ENCODE data around the gene SULT1A3.
"Not testable (repeated sequence)": the region's sequence is repeated elsewhere in the genome, so short reads cannot be mapped to it uniquely, and the experiment has no call there.

GRCh38 chr16:30197001-30197400, 2.1 kb upstream of the SULT1A3 start:
- not testable (repeated sequence) for TF ChIP-seq EZH2 (IDR thresholded peaks at IDR 0.05; ENCODE audit: insufficient read depth, poor library complexity, severe bottlenecking); EZH2phosphoT487 (IDR thresholded peaks at IDR 0.05; ENCODE audit: insufficient read depth, low read depth)

Data from GM23248 (cell line).